GM21526 (cell line): ENCODE measurements around the gene FES.

ENCODE experiments used
- ATAC-seq: cut with Tn5 transposase; IDR thresholded peaks from one replicate; pipeline ENCODE4 v1.9.1; 2021; ENCODE audit warnings: moderate library complexity; ENCODE audit not compliant: unreplicated experiment, low FRiP score

Gene FES

GRCh38 chr15:90875549-90875981 lies 8.7 kb upstream of the FES start:
- ATAC-seq: no peak

GRCh38 chr15:90876046-90876445 lies 8.3 kb upstream of the FES start:
- no peak for ATAC-seq

GRCh38 chr15:90876512-90877170 lies 7.7 kb upstream of the FES start:
- no peak for ATAC-seq

- ATAC-seq: no peak
Observed at GRCh38 chr15:90877315-90877714, 7.0 kb upstream of the FES start.

GRCh38 chr15:90877996-90878395 lies 6.3 kb upstream of the FES start:
- ATAC-seq: no peak

- no peak for ATAC-seq
Observed at GRCh38 chr15:90878660-90879059, 5.6 kb upstream of the FES start.

- ATAC-seq: no peak
Observed at GRCh38 chr15:90879730-90880366, 4.5 kb upstream of the FES start.

GRCh38 chr15:90880381-90881145 lies 3.7 kb upstream of the FES start:
- ATAC-seq: no peak

GRCh38 chr15:90881181-90881977 lies 2.9 kb upstream of the FES start:
- no peak for ATAC-seq

GRCh38 chr15:90881978-90882721 lies 2.2 kb upstream of the FES start:
- ATAC-seq: no peak

GRCh38 chr15:90882781-90883525 lies 1.4 kb upstream of the FES start:
- ATAC-seq: no peak

GRCh38 chr15:90883526-90883975 lies 753 bp upstream of the FES start:
- no peak for ATAC-seq

GRCh38 chr15:90884719-90885431 lies 571 bp downstream of the FES start:
- no peak for ATAC-seq

GRCh38 chr15:90885432-90886290 lies 1.4 kb downstream of the FES start:
- no peak for ATAC-seq

- no peak for ATAC-seq
Observed at GRCh38 chr15:90886291-90886614, 1.9 kb downstream of the FES start.

- ATAC-seq: no peak
Observed at GRCh38 chr15:90887037-90887481, 2.8 kb downstream of the FES start.

- no peak for ATAC-seq
Observed at GRCh38 chr15:90889313-90889730, 5.0 kb downstream of the FES start.
